Dedifferentiated amniotic fluid mesenchymal stem cell (primary cell): ENCODE results near the gene TMEM138.

Source experiments
- DNase-seq: peaks from one replicate; pipeline ENCODE4 v3.0.0-alpha.2; 2016; ENCODE audit errors: extremely low spot score

Gene TMEM138

GRCh38 chr11:61406067-61406466 is 43.9 kb downstream of the TMEM138 start:
- DNase-seq, result no peak

GRCh38 chr11:61406991-61407728 is 45.0 kb downstream of the TMEM138 start:
- DNase-seq, result no peak

DNA sequence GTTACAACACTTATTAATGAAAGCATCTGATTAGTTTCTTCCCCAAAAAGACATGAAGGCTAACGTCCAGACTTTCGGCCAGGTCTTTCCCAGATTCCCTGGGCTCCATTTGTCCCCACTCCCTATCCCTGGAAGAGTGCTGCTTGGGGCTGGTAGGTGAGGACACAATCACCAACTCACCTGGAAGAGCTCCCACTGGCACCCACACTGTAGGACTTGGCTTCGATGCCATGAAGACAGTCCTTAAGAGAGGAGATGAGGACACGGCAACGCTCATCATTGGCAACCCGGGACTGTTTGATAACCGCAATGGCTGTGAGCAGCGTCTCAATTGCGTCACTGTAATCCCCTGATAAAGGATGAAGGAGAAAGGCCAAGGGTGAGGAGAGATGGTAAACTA is 49.4 kb downstream of the TMEM138 start:
- DNase-seq, result no peak

- DNase-seq, result no peak
Measured at GRCh38 chr11:61413496-61413895, 51.3 kb downstream of the TMEM138 start.

GRCh38 chr11:61414547-61414946 is 52.4 kb downstream of the TMEM138 start:
- DNase-seq, result no peak

DNA sequence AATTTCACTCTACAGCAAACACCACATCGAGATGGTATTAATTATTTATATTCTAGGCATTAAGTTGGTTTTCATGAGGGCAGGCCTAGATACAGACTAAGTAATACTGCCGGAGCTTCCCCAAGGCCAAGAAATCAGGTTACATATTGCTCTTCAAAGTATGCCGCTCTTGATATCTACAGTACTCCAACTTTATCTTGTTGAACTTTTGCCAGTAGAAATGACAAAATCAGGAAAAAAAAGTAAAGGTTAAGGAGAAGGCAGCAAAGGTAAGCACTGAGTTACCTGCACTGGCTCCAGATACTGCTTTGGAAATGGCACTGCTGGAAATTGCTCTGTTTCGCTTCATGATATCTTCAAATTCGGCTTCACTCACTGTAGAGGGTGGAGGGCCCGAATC is 53.2 kb downstream of the TMEM138 start:
- DNase-seq, result no peak

DNA sequence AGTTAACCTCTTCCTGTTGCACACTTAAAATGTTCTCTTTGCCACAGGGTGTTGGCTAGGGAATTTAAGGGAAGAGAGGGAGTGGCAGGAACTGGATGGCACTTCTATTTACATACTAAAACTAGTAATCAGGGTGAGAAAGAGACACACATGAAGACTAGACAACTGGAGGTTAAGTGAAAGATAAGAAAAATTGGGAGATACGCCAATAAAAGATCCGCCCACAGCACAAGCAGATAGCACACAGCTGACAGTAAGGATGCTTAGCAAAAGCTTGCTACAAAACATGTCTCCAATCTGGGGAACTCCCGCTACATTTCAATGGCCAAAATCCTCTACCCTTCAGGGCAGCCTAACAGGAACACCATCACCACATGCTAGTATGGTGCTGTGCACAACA is 54.8 kb downstream of the TMEM138 start:
- DNase-seq, result no peak

DNA sequence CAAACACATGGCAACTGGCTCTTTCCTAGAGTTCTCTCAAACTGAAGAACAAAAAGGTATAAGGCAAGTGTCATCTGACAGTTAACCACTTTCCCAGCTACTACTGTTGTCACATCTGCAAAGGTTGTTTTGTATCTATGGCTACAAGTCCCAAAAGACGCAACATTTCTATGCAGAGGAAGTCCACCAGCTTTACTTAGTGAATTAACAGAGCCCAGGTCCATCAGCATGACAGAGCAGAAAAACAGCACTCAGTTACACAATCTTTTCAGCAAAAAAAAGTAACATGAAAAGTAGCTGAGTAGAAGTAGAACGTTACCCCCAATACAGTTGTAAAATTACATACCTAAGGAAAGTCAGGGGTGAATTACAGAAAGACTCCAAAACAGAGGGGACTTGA is 55.5 kb downstream of the TMEM138 start:
- DNase-seq, result no peak

- DNase-seq, result no peak
Measured at GRCh38 chr11:61418136-61418535, 56.0 kb downstream of the TMEM138 start.
